ENCODE data around the gene ARHGEF12. TPM values are rescaled to one million over a fixed set of nuclear protein-coding genes. Genes with fewer than 3 reads are reported as not detected.

The ARHGEF12 gene
- total and polyA plus RNA-seq, 2 experiments from 2014 or later, result 9.0 to 38.9 TPM

GRCh38 chr11:120395778-120396177, 59.6 kb downstream of the ARHGEF12 start:
- Histone ChIP-seq H2AFZ (no peak overlapping the region), H3F3A (replicated peaks; ENCODE audit: low read depth) (no peaks in the 10 kb centered on the region), H3K79me2 (replicated peaks; ENCODE audit: insufficient read depth) (peaks cover 59% of the 10 kb centered on the region), H4K20me1 (replicated peaks; ENCODE audit: insufficient read depth) (no peaks in the 10 kb centered on the region), H3K4me1 (ENCODE audit: insufficient read depth) (peaks cover 22% of the 10 kb centered on the region), H3K36me3 (ENCODE audit: insufficient read depth) (no peaks in the 10 kb centered on the region), H3K4me3 (no peak overlapping the region), H3K27me3 (ENCODE audit: insufficient read depth) (no peaks in the 10 kb centered on the region), H3K9me2 (ENCODE audit: insufficient read depth) (no peaks in the 10 kb centered on the region), H3K27ac (ENCODE audit: low read depth) (no peak overlapping the region), H3K4me2 (no peak overlapping the region)
- TF ChIP-seq JUNB (IDR thresholded peaks at IDR 0.05; ENCODE audit: unreplicated experiment) (no peak), ZNF331 (CRISPR knock-in tag; IDR thresholded peaks at IDR 0.05; ENCODE audit: low read depth) (no peak), CREB1 (CRISPR knock-in tag; IDR thresholded peaks at IDR 0.05; ENCODE audit: low read depth) (no peak), EZH2phosphoT487 (IDR thresholded peaks at IDR 0.05; ENCODE audit: unreplicated experiment) (no peak)
- H3K27ac Mint-ChIP-seq, result no peak overlapping the region
- ATAC-seq (no peak), DNase-seq (ENCODE audit: low spot score) (no peak)
- peaks cover 9% of the 10 kb centered on the region; the same call in 2 of the 3 replicates for H3K9me3 Mint-ChIP-seq
- H3K36me3 Mint-ChIP-seq (ENCODE audit: low read depth), result peaks cover 16% of the 10 kb centered on the region; the same call in 2 of the 3 replicates
- H3K4me3 Mint-ChIP-seq, result no peak overlapping the region
- peaks cover 34% of the 10 kb centered on the region for H3K4me1 Mint-ChIP-seq
- no peaks in the 10 kb centered on the region for H3K27me3 Mint-ChIP-seq (ENCODE audit: insufficient read depth, low read depth, poor library complexity)

GRCh38 chr11:120398132-120398531, 61.9 kb downstream of the ARHGEF12 start:
- Histone ChIP-seq H3K79me2 (replicated peaks; ENCODE audit: insufficient read depth) (peaks cover 61% of the 10 kb centered on the region), H3K4me2 (no peak overlapping the region)
- H3K27ac Mint-ChIP-seq, result peak overlapping the region; percentile 70
- TF ChIP-seq ZNF462 (CRISPR knock-in tag; IDR thresholded peaks at IDR 0.05) (no peak), EZH2 (IDR thresholded peaks at IDR 0.05; ENCODE audit: low read depth, unreplicated experiment) (no peak), NANOG (IDR thresholded peaks at IDR 0.05; ENCODE audit: borderline replicate concordance) (no peak), STAT1 (IDR thresholded peaks at IDR 0.05; ENCODE audit: unreplicated experiment) (no peak), ETS1 (IDR thresholded peaks at IDR 0.05) (no peak), POLR2AphosphoS5 (IDR thresholded peaks at IDR 0.05; ENCODE audit: low read depth) (no peak), EZH2phosphoT487 (IDR thresholded peaks at IDR 0.05; ENCODE audit: unreplicated experiment) (no peak), ZNF331 (CRISPR knock-in tag; IDR thresholded peaks at IDR 0.05; ENCODE audit: low read depth) (no peak), CREB1 (CRISPR knock-in tag; IDR thresholded peaks at IDR 0.05; ENCODE audit: low read depth) (no peak), REST (IDR thresholded peaks at IDR 0.05; ENCODE audit: unreplicated experiment) (no peak), JUNB (IDR thresholded peaks at IDR 0.05; ENCODE audit: unreplicated experiment) (no peak)

More at GRCh38 chr11:120398132-120398531, 61.9 kb downstream of the ARHGEF12 start:
- H3K27me3 ChIP-seq (ENCODE audit: insufficient read depth), result no peaks in the 10 kb centered on the region
- peaks cover 37% of the 10 kb centered on the region for H3K4me1 Mint-ChIP-seq
- H3K36me3 Mint-ChIP-seq (ENCODE audit: low read depth), result peaks cover 16% of the 10 kb centered on the region; the same call in 2 of the 3 replicates
- no peaks in the 10 kb centered on the region for H3K36me3 ChIP-seq (ENCODE audit: insufficient read depth)
- H3K4me1 ChIP-seq (ENCODE audit: insufficient read depth), result peaks cover 36% of the 10 kb centered on the region
- H3K4me3 Mint-ChIP-seq, result no peak overlapping the region
- H2AFZ ChIP-seq, result no peak overlapping the region
- no peak overlapping the region for H3K4me3 ChIP-seq
- peak overlapping the region; percentile 4; the same call in 1 of the 2 replicates for H3K27ac ChIP-seq (ENCODE audit: low read depth)
- H4K20me1 ChIP-seq (replicated peaks; ENCODE audit: insufficient read depth), result no peaks in the 10 kb centered on the region
- H3F3A ChIP-seq (replicated peaks; ENCODE audit: low read depth), result no peaks in the 10 kb centered on the region
- peak; percentile 59 for ATAC-seq
- no peaks in the 10 kb centered on the region for H3K9me2 ChIP-seq (ENCODE audit: insufficient read depth)
- peaks cover 9% of the 10 kb centered on the region; the same call in 2 of the 3 replicates for H3K9me3 Mint-ChIP-seq
- peak; percentile 46 for DNase-seq (ENCODE audit: low spot score)
- no peaks in the 10 kb centered on the region for H3K27me3 Mint-ChIP-seq (ENCODE audit: insufficient read depth, low read depth, poor library complexity)
